Uterus (tissue), 4 donors: ENCODE results near the gene KCNA2. TPM values are rescaled to one million over a fixed set of nuclear protein-coding genes. Genes with fewer than 3 reads are reported as not detected.

Experiments used
- DNase-seq, 2 donors: peaks; one replicate each; pipeline ENCODE4 v3.0.0-alpha.2; 2019 to 2020
- H3K27ac ChIP-seq, 2 donors: fragments of 200-600 bp; sonication (generic); 1 replicate in 1 of 2; 2 replicates in 1 of 2; pipeline ENCODE4 v1.5.1; 2016 to 2018
- H3K27me3 ChIP-seq, 2 donors: fragments of 200-600 bp; sonication (generic); one replicate each; pipeline ENCODE4 v1.5.1; 2018 to 2019; ENCODE audit warnings: control low read depth in 1 of 2
- H3K36me3 ChIP-seq, 2 donors: fragments of 200-600 bp; sonication (generic); one replicate each; pipeline ENCODE4 v1.5.1; 2019; ENCODE audit warnings: control low read depth in 1 of 2
- H3K4me1 ChIP-seq, 2 donors: fragments of 200-600 bp; sonication (generic); one replicate each; pipeline ENCODE4 v1.5.1; 2018 to 2019; ENCODE audit warnings: control low read depth in 1 of 2
- H3K4me3 ChIP-seq, 2 donors: fragments of 200-600 bp; sonication (generic); 1 replicate in 1 of 2; 2 replicates in 1 of 2; pipeline ENCODE4 v1.5.1; 2018 to 2019; ENCODE audit warnings: mild to moderate bottlenecking in 1 of 2
- H3K9me3 ChIP-seq, 2 donors: fragments of 200-600 bp; sonication (generic); one replicate each; pipeline ENCODE4 v1.5.1; 2019; ENCODE audit warnings: control low read depth in 1 of 2
- POLR2A ChIP-seq, 2 donors: fragments of 450-650 bp; IDR thresholded peaks; one replicate each; pipeline ENCODE4 v1.6.1; 2016; ENCODE audit warnings: antibody characterized with exemption in 2 of 2, mild to moderate bottlenecking in 1 of 2, moderate library complexity in 1 of 2
- intact Hi-C: fragments of 100-400 bp; cut with DNase I; formaldehyde crosslinking; loops from one replicate; pipeline ENCODE4 v1.15.1; 2023; ENCODE audit warnings: low total_unique reads
- total RNA-seq, 4 donors: library from RNA; depleted of rRNA in 3 of 4; stranded (reverse); fragments of >200 nt in 3 of 4; gene quantifications; one replicate each; pipeline versions ENCODE4 v1.1.0 to v1.2.4, GENCODE V29; 2014 to 2023
- TF ChIP-seq, protein P1 (sequence below), 4 experiments: fragments of 200-600 bp in 2 of 4; fragments of 450-650 bp in 2 of 4; sonication (generic) in 2 of 4; IDR thresholded peaks; one replicate each; pipeline ENCODE4 v1.5.1; 2016 to 2019; ENCODE audit warnings: antibody characterized with exemption in 4 of 4, mild to moderate bottlenecking in 2 of 4, moderate library complexity in 1 of 4
- donor health status: DM: yes; HTN: yes; CAD: no.

Gene KCNA2
- total RNA-seq, 4 donors from 2014 or later, result 0.21 to 0.62 TPM; not detected in 2

DNA sequence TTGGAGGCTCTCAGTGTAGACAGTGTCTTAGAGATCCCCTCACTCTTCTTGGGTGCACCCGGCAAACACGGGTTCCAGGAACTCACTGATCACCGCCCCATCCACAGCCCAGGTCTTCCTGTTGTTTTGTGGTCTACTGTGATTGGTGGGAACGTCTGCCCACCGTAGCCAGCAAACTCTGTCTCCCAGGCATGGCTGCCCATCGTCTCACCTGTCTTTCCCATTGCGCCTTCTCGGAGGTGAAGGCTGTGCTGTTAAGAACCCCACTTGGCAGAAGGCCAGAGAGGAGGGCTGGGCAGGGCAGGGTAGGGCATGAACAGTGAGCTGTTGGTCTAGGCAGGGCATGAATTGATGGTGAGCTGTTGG lies 14.1 kb upstream of the KCNA2 start:
- no peak overlapping the region for H3K27ac ChIP-seq
- intact Hi-C loops, result no loop called here
- H3K9me3 ChIP-seq, result no peaks in the 10 kb centered on the region
- H3K4me1 ChIP-seq, result no peaks in the 10 kb centered on the region
- no peak overlapping the region for H3K4me3 ChIP-seq
- TF ChIP-seq, protein P1, sequence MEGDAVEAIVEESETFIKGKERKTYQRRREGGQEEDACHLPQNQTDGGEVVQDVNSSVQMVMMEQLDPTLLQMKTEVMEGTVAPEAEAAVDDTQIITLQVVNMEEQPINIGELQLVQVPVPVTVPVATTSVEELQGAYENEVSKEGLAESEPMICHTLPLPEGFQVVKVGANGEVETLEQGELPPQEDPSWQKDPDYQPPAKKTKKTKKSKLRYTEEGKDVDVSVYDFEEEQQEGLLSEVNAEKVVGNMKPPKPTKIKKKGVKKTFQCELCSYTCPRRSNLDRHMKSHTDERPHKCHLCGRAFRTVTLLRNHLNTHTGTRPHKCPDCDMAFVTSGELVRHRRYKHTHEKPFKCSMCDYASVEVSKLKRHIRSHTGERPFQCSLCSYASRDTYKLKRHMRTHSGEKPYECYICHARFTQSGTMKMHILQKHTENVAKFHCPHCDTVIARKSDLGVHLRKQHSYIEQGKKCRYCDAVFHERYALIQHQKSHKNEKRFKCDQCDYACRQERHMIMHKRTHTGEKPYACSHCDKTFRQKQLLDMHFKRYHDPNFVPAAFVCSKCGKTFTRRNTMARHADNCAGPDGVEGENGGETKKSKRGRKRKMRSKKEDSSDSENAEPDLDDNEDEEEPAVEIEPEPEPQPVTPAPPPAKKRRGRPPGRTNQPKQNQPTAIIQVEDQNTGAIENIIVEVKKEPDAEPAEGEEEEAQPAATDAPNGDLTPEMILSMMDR (IDR thresholded peaks at IDR 0.05), result no peak
- no peak for TF ChIP-seq POLR2A (IDR thresholded peaks at IDR 0.05)
- no peak for DNase-seq
- peaks cover 0 to 9% of the 10 kb centered on the region in 2 donors for H3K27me3 ChIP-seq
- no peaks in the 10 kb centered on the region for H3K36me3 ChIP-seq

DNA sequence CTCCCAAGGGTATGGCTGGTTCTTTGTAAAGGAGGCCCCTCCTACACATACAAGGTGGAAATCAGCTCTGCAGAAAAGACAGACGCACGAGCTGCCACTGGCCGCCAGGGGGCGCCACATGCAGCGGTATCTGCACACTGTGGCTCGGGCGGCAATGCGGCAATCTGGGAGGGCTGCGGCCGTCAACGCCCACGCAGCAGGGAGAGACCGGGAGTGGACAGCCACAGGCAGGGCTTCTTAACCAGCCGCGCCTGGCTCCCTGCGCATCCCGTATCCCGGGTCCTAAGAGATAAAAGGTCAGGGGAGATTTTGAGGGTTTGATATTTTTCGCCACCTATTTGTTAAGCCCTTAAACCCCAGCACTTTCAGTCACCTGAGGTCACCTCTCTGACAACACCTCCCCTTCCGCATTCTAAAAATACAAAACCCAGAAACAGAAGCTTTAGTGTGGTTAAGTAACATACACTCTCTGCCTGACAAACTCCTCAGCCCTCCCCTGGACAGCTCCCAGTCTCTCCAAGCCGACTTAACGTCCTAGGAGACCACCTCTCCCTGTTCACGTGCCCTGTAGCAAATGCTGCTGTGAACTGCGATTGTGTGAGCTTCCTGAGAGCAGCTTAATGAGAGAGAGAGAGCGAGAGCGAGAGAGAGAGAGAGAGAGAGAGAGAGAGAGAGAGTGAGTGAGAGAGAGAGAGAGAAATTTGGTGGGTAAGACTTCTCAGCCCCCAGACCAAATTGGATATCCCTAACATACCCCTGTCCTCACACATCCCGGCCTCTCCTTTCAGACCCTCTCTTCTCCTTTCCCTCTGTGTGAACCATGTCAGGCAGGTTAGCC lies 13.5 kb upstream of the KCNA2 start:
- Histone ChIP-seq H3K27me3 (peaks cover 0 to 9% of the 10 kb centered on the region in 2 donors), H3K36me3 (no peaks in the 10 kb centered on the region), H3K27ac (no peak overlapping the region), H3K9me3 (no peaks in the 10 kb centered on the region), H3K4me3 (no peak overlapping the region), H3K4me1 (no peaks in the 10 kb centered on the region)
- peak; percentile 56 to 70 for DNase-seq
- TF ChIP-seq, protein P1 (IDR thresholded peaks at IDR 0.05), result peak; percentile 67 to 81 (median 70)
- no peak for TF ChIP-seq POLR2A (IDR thresholded peaks at IDR 0.05)
- intact Hi-C loops, result no loop called here

DNA sequence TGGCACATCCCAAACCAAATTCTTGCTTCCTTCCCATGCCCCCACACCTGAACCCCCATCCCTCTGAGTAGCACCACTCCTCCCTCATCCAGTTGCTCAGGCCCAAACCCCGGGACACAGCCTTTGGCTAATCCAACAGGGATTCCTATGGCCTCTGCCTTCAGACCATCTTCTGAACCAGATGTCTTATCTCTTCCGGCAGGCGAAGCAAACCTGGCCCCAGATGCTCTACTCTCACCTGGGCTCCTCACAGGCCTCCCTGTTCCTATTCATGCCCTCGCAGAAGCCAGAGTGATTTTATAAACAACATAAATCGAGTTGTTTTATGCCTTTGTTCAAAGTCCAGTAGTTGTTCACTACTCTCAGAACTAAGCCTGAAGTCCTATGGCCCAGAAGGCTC lies 12.5 kb upstream of the KCNA2 start:
- no peaks in the 10 kb centered on the region for H3K36me3 ChIP-seq
- intact Hi-C loops, result no loop called here
- H3K27ac ChIP-seq, result no peak overlapping the region
- TF ChIP-seq, protein P1 (IDR thresholded peaks at IDR 0.05), result no peak
- TF ChIP-seq POLR2A (IDR thresholded peaks at IDR 0.05), result no peak
- no peak overlapping the region for H3K4me3 ChIP-seq
- no peaks in the 10 kb centered on the region for H3K4me1 ChIP-seq
- H3K9me3 ChIP-seq, result no peaks in the 10 kb centered on the region
- peaks cover 0 to 9% of the 10 kb centered on the region in 2 donors for H3K27me3 ChIP-seq
- no peak for DNase-seq

DNA sequence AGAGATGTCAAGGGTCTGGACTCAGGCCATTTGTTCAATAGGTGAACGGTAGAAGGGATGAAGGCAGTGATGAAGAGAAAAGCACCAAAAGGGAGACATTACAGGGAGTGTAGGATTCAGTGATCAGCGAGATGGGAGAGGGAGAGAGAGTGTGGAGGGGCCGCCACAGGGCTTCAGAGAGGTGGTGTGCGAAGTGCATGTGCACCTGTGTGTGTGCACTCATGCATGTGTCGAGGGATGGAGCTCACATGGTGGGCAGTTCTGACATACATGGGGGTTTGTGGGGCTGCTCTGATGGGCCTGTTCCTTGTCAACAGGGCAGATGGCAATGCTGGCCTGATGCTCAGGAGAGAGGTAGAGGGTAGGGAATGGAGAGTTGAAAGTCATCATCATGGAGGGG lies 11.4 kb upstream of the KCNA2 start:
- Histone ChIP-seq H3K4me1 (no peaks in the 10 kb centered on the region), H3K36me3 (no peaks in the 10 kb centered on the region), H3K4me3 (no peak overlapping the region), H3K27ac (no peak overlapping the region), H3K9me3 (no peaks in the 10 kb centered on the region), H3K27me3 (peaks cover 0 to 9% of the 10 kb centered on the region in 2 donors)
- intact Hi-C loops, result no loop called here
- no peak for TF ChIP-seq POLR2A (IDR thresholded peaks at IDR 0.05)
- TF ChIP-seq, protein P1 (IDR thresholded peaks at IDR 0.05), result no peak
- no peak for DNase-seq

DNA sequence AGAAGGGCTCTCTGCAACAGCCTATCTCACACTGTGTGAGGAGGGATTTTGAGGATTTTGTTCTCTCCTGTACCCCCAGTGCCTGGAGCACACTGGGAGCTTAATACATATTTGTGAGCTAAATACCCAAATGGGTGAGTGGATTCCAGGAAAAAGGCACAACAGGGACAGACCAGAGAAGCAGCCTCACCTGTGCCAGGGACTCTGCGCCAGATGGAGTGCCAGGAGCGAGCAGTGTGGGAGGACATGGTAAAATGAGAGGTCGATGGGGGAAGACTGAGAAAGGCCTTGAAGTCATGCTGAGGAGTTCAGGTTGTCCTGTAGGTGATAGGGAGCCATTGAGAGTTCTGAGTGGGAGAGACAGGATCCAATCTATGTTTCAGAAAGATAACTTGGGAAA lies 11.0 kb upstream of the KCNA2 start:
- Histone ChIP-seq H3K4me1 (no peaks in the 10 kb centered on the region), H3K4me3 (no peak overlapping the region), H3K27ac (no peak overlapping the region), H3K36me3 (no peaks in the 10 kb centered on the region), H3K27me3 (peaks cover 0 to 9% of the 10 kb centered on the region in 2 donors), H3K9me3 (no peaks in the 10 kb centered on the region)
- intact Hi-C loops, result no loop called here
- TF ChIP-seq, protein P1 (IDR thresholded peaks at IDR 0.05), result no peak
- TF ChIP-seq POLR2A (IDR thresholded peaks at IDR 0.05), result no peak
- no peak for DNase-seq
